SK-N-DZ (cell line): ENCODE measurements around the gene ZNHIT2. TPM values are rescaled to one million over a fixed set of nuclear protein-coding genes. Genes with fewer than 3 reads are reported as not detected.
"Not testable (repeated sequence)": the region's sequence is repeated elsewhere in the genome, so short reads cannot be mapped to it uniquely, and the experiment has no call there.

Experiments
- DNase-seq: peaks from one replicate; pipeline ENCODE4 v3.0.0-alpha.2; 2015; ENCODE audit warnings: low spot score
- polyA plus RNA-seq, 2 experiments: library from polyadenylated mRNA; depleted of rRNA; stranded (reverse); fragments of >200 nt; gene quantifications; 2 replicates each; pipeline ENCODE4 v1.2.3, GENCODE V29; 2014

ZNHIT2 gene
- polyA plus RNA-seq (2014; cell fraction: cytosol; rRNA removed), result 10.6 and 11.0 TPM in 2 replicates
- 8.1 and 8.6 TPM in 2 replicates for polyA plus RNA-seq (2014; cell fraction: nucleus; rRNA removed)

- DNase-seq, result peak; percentile 98
Observed at GRCh38 chr11:65117206-65118096, at the start of gene ZNHIT2. Gene ZNHIT2 (minus strand): TSS chr11:65117701. CDS start chr11:65117653, 48 bp downstream.

- no peak for DNase-seq
Observed at GRCh38 chr11:65166893-65167292, 49.4 kb upstream of the ZNHIT2 start.

DNA sequence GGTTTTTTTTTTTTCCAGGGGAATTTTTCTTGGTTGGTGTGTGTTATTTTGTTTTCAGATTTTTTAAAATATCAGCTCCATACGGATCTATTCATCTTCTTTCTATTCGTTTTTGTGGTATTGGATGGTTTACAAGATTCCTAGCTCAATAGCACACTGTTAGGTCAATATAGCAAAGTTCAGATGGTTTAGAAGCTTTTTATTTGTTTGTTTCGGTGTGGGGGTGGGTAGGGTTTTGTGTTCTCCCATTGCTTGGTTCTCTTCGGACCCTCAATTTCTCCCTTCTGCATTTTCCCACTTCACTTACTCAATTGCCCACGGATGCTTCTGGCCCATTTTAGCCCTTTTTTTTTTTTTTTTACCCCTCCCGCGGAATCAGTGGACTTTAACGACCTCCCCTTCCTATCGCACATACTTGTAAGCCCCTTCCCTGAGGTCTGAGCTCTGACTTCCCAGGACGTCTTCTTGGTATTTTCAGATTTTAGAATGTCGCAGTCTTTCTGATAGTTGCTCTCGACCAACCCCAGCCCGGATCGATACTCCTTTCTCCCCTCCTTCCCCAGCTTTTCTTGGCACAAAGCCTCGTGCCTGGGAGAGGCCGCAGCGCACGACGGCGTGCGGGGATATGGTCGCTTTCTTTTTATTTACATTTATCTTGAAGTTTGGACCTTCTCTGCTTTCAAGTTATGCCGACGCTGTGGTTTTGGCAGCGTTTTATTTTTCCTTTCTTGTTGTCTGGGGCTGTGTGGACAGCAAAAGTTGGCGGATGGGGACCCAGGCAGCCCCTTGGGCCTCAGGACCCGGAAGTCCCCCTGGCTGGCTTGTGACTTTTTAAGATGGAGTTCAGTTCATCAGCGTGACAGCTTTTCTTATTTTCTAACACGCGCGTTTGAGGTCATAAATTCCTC, 48.2 kb upstream of the ZNHIT2 start:
- DNase-seq, result no peak

DNA sequence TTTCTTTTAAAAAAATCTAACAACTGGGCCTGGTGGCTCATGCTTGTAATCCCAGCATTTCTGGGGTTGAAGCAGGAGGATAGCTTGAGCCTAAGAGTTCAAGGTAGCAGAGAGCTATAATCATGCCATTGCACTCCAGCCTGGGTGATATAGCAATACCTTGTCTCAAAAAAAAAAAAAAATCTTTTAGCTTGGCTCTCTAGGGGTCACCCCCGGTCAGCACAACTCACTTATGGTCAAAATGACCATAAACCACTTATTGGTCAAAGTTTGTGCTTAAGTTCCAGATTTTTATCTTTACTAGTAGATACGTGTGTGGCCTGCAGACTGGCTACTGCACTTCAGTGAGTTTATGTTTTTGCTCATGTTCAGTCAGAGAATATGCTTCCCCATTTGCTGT, 46.2 kb upstream of the ZNHIT2 start:
- no peak for DNase-seq

GRCh38 chr11:65160643-65161042, 43.1 kb upstream of the ZNHIT2 start:
- no peak for DNase-seq

DNA sequence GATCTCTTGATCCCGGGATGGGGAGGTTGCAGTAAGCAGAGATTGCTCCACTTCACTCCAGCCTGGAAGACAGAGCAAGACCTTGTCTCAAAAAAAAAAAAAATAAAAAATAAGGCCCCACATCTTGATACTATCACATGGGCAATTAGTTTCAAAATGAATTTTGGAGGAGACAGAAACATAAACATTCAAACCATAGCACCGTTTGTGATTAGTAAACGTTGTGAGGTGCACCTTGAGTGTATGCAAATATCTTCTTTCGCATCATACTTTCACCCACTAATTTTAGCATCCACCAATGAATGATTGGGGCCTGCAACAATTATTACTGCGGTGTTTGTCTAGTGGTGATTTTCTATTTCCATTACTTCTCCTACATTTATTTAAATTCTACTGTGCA, 41.5 kb upstream of the ZNHIT2 start:
- no peak for DNase-seq

GRCh38 chr11:65157336-65157735, 39.8 kb upstream of the ZNHIT2 start:
- DNase-seq, result no peak

DNA sequence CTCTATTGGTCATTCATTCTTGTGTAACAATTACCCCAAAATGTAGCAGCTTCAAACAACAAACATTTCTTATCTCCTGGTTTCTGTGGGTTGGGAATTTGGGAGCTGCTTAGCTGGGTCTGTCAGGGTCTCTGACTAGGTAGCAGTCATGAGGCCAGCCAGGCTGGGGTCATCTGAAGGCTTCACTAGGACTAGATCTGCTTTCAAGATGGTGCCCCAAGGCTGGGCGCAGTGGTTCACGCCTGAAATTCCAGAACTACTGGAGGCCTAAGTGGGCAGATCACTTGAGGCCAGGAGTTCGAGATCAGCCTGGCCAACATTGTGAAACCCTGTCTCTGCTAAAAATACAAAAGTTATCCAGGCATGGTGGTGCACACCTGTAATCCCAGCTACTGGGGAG, 39.4 kb upstream of the ZNHIT2 start:
- DNase-seq, result no peak

GRCh38 chr11:65156256-65156655, 38.8 kb upstream of the ZNHIT2 start:
- DNase-seq, result no peak

GRCh38 chr11:65152122-65152521, 34.6 kb upstream of the ZNHIT2 start:
- no peak for DNase-seq

DNA sequence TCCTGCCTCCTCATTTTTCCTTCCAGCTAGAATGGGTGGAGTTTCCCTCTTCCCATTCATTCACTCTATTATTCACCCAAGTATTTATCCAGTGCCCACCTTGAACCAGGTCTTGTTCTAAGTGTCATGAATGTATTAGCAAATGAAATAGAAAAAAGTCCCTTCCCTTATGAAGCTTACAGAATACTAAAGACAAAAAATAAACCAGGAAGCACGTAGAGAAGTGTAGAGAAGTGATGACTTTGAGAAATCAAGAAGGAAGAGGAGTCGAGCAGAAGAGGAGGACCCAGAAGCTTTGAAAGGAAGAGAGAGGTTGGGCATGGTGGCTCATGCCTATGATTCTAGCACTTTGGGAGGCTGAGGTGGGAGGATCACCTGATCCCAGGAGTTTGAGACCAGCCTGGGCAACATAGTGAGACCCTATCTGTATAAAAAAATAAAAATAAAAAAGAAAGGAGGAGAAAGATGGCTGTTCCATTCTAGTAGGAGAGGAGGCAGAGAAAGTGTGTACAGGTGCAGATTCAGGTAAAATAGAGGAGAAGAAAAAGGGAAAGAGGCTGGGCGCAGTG, 33.9 kb upstream of the ZNHIT2 start:
- DNase-seq, result no peak

GRCh38 chr11:65150509-65151299, 33.2 kb upstream of the ZNHIT2 start:
- DNase-seq, result no peak

GRCh38 chr11:65150131-65150508, 32.6 kb upstream of the ZNHIT2 start:
- not testable (repeated sequence) for DNase-seq

DNA sequence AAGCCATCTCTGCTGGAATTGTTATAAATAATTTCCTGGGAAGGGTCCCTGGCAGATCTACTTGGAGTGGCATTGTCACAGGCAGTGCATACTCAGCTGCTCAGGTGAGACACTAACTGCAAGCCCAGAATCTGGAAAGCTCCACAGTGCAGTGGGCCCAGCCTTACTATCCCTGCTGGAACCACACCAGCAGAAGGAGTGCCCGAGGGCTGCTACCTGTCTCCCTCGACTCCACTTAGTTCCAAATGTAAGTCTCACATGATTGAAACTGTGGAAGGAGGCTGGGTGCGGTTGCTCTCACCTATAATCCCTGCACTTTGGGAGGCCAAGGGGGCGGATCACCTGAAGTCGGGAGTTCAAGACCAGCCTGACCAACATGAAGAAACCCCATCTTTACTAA, 31.2 kb upstream of the ZNHIT2 start:
- DNase-seq, result no peak

DNA sequence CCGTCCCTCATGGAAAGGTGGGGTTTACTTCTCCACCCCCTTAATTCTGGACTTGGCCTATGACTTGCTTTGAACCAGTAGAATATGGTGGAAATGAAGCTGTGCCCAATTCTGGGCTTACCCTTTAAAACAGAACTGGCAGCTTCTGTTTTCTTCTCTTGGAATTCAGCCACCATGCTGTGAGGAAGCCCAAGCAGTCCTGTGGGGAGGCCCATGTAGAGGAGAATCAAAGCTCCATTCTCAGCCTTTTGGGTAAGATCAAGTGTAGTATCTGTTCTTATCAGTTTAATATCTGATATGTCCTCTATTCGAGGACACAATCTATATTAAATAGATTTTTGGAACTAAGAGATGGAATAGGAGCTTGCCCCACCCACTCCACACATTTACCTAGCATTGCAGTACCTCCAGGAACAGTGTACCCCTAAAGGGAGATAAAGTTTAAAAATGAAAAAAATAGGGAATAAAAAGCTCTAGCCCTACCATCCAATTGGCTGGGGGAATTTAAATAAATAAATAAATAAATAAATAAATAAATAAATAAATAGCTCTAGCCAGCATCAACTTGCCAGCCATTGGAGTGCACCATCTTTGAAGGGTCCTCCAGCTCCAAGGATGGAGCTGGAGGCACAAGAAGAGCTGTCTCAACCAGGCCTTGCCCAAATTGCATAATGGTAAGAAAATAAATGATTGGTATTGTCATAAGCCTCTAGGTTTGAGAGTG, 30.0 kb upstream of the ZNHIT2 start:
- DNase-seq, result no peak

GRCh38 chr11:65141896-65142494, 24.5 kb upstream of the ZNHIT2 start:
- no peak for DNase-seq

DNA sequence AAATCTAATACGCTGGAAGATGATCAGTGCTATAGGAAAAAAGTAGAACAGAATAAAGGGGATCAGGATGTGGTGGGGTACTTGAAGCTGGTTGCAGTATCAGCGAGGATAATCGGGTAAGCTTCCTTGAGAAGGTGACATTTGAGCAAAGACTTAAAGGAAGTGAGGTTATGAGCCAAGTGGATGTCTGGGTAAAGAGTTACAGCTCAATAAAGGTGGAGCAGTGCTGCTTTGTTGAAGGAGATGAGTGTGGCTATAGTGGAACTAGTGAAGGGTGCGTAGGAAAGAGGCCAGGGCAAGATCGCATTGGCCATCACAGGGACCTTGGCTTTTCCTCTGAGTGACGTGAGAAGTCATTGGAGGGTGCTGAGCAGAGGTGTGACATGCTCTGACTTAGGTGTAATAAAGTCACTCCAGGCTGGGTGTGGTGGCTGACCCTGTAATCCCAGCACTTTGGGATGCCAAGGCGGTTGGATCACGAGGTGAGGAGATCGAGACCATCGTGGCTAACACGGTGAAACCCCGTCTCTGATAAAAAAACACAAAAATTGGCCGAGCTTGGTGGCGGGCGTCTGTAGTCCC, 19.1 kb upstream of the ZNHIT2 start:
- no peak for DNase-seq

DNA sequence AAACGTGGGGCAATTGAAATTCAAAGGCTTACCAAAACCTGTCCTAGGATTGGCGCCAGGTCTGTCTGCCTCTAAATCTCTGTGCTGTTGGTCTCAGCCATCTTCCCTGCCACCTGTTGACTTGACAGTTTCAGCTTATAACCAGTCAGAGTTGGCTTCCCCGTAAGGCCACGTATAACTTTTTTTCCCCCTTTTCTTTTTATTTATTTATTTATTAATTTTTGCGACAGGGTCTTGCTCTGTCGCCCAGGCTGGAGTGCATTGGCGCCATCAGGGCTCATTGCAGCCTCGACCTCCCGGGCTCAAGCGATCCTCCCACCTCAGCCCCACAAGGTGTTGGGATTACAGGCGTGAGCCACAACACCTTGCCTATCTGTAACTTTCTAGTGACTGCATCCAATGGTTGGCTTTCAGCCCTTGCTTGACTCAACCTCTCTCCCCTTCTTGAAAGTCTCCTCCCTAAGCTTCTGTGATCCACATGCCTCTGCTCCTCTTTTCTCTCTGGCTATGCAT, 18.2 kb upstream of the ZNHIT2 start:
- DNase-seq, result no peak

DNA sequence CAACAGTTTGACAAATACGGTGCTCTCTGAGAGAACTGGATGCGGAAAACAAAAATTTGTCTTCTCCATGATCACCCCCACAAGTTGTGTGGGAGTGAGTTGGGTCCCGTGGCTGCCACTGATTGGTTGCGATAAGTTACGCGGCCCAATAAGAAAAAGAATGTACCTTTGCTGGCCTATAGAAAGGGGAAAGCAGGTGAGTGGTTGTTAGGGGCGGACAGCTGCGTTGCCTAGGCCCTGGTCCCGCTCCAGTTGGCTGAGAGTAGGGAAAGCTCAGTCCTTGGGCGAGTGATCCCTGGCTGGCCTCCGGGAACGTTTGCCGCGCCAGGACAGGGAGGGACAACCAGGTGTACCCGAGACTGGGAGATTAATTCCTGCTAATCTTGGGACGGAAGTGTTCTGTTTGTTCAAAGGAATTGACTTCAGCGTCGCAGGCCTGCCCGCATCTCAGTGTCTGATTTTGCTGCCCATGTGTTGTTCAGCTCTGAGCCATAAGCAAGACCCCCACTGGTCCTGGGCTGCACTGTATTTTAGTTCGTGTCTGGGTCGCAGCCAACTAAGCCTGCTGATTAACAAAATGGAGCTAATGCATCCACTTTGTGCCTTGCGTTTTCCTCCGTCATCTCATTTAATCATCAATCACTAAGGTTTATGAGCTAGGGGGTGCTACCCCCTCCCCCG, 17.6 kb upstream of the ZNHIT2 start:
- DNase-seq, result peak; percentile 97
